HG03571 (cell line): Measurements from ENCODE around the gene RHOU.

ENCODE experiments used
- ATAC-seq: cut with Tn5 transposase; IDR thresholded peaks from one replicate; pipeline ENCODE4 v1.9.1; 2021; ENCODE audit not compliant: unreplicated experiment

RHOU gene

DNA sequence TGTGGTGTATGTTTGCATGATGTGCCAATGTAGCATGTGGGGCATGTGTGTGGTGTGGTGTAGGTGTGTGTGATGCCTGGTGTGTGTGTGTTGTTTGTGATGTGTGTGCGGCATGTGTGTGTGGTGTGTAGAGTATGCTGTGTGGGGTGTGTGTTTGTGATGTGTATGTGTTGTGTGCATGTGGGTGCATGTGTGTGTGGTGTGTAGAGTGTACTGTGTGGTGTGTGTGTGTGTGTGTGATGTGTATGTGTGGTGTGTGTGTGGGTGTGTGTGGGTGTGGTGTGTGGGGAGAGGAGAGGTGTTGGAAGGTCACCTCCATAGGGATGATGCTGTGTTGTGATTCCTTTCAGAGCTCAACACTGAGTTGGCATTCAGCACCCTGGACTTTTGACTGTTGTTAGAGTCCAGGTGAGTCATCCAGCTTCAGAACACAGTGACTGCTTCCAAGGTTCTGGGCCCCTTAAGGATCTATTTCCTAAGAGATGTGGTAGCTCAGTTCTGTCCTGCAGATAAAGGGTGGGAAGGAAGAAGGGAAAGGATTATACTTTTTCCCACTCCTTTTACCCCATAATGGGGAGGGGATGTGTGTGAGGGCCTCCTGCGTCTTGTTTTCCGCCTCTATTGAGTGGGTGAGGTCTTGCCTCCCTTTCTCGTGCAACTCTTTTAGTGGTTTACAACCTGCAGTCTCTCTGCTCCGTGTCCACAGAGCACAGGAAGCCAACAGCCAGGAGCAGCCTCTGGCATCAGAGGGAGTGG lies 47.6 kb downstream of the RHOU start:
- ATAC-seq: no peak

DNA sequence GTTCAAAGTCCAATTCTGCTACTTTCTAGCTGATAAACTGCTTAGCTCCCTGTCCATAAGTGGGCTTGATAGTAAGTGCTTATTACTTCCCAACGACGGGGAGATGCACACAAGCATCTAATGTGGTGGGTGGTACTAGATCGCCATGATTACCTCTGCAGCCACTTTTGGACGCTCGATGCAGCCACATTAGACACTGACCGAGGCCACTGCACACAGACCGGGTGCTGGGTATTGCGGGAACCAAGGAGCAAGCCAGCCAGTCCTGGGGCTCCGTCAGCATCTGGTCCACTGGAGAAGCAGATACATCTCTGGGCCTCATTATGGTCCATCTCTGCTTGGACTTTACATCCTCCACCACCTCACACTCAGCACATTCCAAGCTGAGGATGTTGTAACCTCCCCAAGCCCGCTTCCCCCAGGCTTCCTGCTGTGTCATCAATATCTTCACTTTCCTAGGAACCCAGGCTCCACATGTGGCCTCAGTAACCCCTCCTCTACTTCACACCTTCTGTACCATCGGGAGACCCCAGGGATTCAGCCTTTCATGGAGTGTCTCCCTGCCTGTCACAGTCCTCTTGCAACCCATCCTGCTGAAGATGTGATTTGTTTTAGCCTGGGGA lies 48.2 kb downstream of the RHOU start:
- no peak for ATAC-seq

DNA sequence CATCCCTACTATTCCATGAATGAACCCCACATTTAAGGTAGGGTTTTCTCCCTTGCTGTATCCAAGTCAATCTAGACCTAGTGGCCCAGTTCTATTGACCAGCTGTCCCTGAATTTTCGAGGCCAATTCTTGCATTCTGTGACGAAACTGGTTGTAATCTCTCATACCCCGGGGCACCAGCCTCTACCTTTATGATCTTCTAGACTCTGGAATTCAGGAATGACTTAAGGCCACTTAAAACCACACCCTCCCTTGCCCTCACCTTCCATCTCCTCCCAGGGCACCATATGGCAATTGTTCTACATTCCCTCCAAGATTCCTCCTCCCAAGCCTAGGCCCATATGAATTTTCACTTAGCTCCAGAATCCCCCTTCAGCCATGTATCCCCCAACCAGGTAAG lies 48.9 kb downstream of the RHOU start:
- no peak for ATAC-seq

DNA sequence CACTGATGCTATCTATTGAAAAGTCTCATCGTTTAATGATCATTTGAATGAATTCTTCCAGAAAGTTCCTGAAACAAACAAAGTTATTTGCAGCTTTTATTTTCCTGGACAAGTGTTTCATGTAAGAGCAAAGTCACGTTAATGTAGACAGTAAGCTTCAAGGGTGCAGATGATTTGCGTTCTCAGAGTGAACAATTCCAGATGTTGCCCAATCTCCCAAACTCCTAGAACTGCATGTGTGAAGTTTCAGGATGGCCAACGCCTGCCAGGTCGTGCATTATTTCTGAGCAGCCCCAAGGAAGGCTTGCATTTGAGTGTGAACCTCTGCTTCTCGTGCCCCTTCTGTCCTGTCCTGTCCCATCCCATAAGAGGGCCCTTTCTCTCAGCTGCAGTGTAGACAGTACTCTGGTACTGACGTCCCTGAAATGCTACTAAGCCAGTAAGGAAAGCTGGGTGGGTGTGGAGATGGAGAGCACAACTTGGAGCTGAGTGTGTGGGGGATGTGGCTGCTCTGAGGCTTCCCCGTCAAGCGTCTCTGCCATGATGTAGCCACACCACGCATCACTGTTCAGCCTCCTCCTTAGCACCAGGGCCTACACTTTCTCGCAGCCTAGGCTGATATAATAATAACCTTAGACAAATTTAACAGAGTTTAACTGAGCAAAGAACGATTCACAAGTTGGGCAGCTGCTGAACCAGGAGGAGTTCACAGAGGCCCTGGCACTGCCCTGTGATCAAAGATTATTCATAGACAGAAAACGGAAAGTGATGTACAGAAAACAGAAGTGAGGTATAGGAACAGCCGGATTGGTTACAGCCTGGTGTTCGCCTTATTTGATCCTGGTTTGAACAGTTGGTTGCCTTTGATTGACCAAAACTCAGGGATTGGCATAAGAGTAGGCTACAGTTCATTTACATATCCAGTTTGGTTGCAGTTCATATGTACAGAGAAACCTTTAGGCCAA lies 50.4 kb downstream of the RHOU start:
- no peak for ATAC-seq

DNA sequence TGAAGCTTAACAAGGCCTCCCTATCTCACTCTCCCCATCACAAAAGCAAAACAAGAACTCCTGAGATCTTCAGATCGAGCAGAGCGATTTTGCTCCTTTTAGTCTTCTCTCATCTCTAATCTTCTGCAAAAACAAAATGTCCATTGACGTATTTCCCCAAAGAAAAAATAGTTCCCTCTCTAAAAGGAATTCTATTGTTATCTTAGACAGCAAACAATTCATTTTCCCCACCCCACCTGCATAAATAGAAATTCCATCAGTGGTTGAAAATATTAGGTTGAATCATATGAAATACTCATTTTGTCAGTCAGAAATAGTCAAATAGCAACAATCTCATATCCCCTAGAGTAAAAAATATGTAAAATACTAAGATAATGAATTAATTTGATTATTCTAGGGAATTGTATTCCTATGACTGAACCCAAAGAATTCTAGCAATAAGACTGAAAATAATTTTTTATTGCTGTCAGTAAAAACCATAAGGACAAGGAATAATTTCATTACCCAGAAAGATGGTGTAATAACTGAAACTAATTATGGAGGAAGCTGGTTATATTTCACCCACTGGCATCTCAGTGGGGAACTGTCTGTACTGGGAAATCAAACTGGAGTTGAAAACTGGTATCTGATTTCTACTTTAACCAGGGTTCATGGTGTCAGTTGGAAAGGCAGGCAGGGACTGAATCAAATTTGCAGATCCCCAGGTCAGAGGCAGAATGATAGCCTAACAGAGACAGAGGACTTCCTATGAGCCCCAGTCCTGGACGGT lies 51.3 kb downstream of the RHOU start:
- ATAC-seq: no peak

DNA sequence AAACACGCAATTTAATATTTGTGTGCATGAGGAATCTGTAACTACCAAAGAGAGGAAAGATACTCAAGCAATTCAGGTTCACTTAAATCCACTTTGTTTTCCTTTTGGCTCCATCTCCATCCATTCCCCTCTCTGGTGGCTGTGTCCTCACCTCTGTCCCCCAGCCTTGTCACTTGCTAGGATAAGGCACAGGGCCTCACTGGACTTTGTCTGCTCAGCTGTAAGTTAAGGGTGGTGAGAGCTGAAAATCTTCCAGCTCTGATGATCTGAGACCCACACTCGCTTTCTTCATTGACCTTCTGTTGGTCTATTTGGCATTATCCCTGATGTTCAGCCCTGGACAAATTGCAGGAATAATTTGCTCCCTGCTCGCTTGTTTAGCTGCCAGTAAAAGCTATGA lies 56.5 kb downstream of the RHOU start:
- ATAC-seq: no peak

- ATAC-seq: no peak
Observed at GRCh38 chr1:228792601-228793000, 57.3 kb downstream of the RHOU start.

DNA sequence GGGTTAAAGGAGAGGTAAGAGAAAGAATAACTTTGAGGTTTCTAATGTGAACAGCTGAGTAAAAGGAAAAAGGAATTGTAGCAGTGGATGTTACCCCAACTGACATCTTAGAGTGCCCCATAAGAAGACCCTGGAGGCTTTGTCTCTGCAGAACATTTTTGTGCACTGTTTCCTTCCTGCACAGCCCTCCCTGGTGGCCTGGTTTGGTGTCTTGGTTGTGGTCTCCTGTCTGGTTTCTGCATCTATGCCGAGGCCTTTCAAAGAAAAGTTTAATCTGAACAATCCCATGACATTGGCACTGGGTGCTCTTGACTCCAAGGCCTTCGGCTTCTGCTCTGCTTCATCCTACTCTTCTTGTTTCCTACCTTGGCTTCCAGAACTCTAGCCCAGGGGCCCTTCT lies 57.8 kb downstream of the RHOU start:
- no peak for ATAC-seq

- ATAC-seq: no peak
Observed at GRCh38 chr1:228794173-228794572, 58.9 kb downstream of the RHOU start.

- peak; percentile 60 for ATAC-seq
Observed at GRCh38 chr1:228794810-228795209, 59.5 kb downstream of the RHOU start.

- ATAC-seq: no peak
Observed at GRCh38 chr1:228795596-228795995, 60.3 kb downstream of the RHOU start.
